Panc1 (cell line): ENCODE measurements around the gene DOCK1. TPM values are rescaled to one million over a fixed set of nuclear protein-coding genes. Genes with fewer than 3 reads are reported as not detected.

Source experiments
- ATAC-seq: fragments of 200-7000 bp; cut with Tn5 transposase; 2 replicates; pipeline ENCODE4 v1.9.1; 2020; ENCODE audit warnings: mild to moderate bottlenecking, moderate library complexity
- BruUV-seq: library from RNA; stranded (reverse); fragments of 400-500 nt; replicated peaks from 2 replicates; lab custom pipeline; 2021; lab: Mats Ljungman, UMichigan
- CTCF ChIA-PET: fragments of 300-600 bp; sonication (Branson Sonifier 250); formaldehyde crosslinking; loops from one replicate; lab custom pipeline; 2022; ENCODE audit warnings: antibody characterized with exemption; lab: Charles Lee
- POLR2A ChIA-PET: fragments of 300-600 bp; sonication (Branson Sonifier 250); formaldehyde crosslinking; loops from one replicate; lab custom pipeline; 2022; ENCODE audit warnings: antibody characterized with exemption; lab: Charles Lee
- DNase-seq: peaks from one replicate; pipeline ENCODE4 v3.0.0-alpha.2; 2010; ENCODE audit warnings: low read depth, low spot score
- H3K27ac ChIP-seq: 2 replicates; pipeline ENCODE4 v1.5.1; 2011; ENCODE audit warnings: mild to moderate bottlenecking, low read length, inconsistent platforms
- H3K27me3 ChIP-seq: fragments of 200-500 bp; sonication (Bioruptor generic); 2 replicates; pipeline ENCODE4 v1.6.0; 2014; ENCODE audit warnings: low read length, inconsistent platforms; ENCODE audit not compliant: control insufficient read depth, insufficient read depth
- H3K36me3 ChIP-seq: fragments of 200-500 bp; sonication (Bioruptor generic); 2 replicates; pipeline ENCODE4 v1.5.1; 2014; ENCODE audit warnings: inconsistent platforms, mild to moderate bottlenecking, low read length, moderate library complexity; ENCODE audit not compliant: control insufficient read depth, insufficient read depth
- H3K4me1 ChIP-seq: 2 replicates; pipeline ENCODE4 v1.5.1; 2011; ENCODE audit warnings: inconsistent platforms, mild to moderate bottlenecking, low read length, moderate library complexity; ENCODE audit not compliant: control insufficient read depth, insufficient read depth
- H3K4me3 ChIP-seq, 2 experiments: 2 replicates each; pipeline ENCODE4 v1.5.1; 2011 to 2012; ENCODE audit warnings: low read depth in 2 of 2, low read length in 2 of 2, mild to moderate bottlenecking in 2 of 2, inconsistent platforms in 1 of 2, moderate library complexity in 1 of 2
- H3K9me3 ChIP-seq: fragments of 200-500 bp; sonication (Bioruptor generic); 2 replicates; pipeline ENCODE4 v1.5.1; 2014; ENCODE audit warnings: low read depth, mild to moderate bottlenecking, inconsistent platforms, low read length, moderate library complexity; ENCODE audit not compliant: control insufficient read depth, insufficient read depth
- CTCF ChIP-seq: fragments of 450-650 bp; IDR thresholded peaks from 2 replicates; pipeline ENCODE4 v1.5.1; 2017; ENCODE audit warnings: mild to moderate bottlenecking
- POLR2AphosphoS5 ChIP-seq: IDR thresholded peaks from 2 replicates; pipeline ENCODE4 v1.6.1; 2012; ENCODE audit warnings: mild to moderate bottlenecking, low read depth, low read length, moderate library complexity
- REST ChIP-seq, 2 experiments: IDR thresholded peaks; 2 replicates each; pipeline ENCODE4 v1.6.1; 2011 to 2012; ENCODE audit warnings: low read depth in 2 of 2, control low read depth in 1 of 2, low read length in 1 of 2, mild to moderate bottlenecking in 1 of 2, moderate library complexity in 1 of 2; ENCODE audit not compliant: insufficient read depth in 1 of 2
- SIN3A ChIP-seq: IDR thresholded peaks from 2 replicates; pipeline ENCODE4 v1.6.1; 2012; ENCODE audit warnings: low read depth, mild to moderate bottlenecking, low read length, moderate library complexity, borderline replicate concordance; ENCODE audit not compliant: insufficient read depth
- TCF7L2 ChIP-seq: IDR thresholded peaks from 2 replicates; pipeline ENCODE4 v1.6.1; 2011; ENCODE audit warnings: mild to moderate bottlenecking, low read depth, low read length, inconsistent platforms
- in situ Hi-C: cut with HindIII; loops from 2 replicates; pipeline ENCODE4 v1.10.0; 2016; ENCODE audit warnings: low sequenced_read_pairs, low pct_unique_long_range_greater_than_20kb
- intact Hi-C: fragments of 100-400 bp; cut with micrococcal nuclease; formaldehyde crosslinking; loops from one replicate; pipeline ENCODE4 v1.10.0; 2022; ENCODE audit not compliant: unreplicated experiment
- total RNA-seq: library from RNA; stranded (reverse); gene quantifications from one replicate; pipeline ENCODE4 v1.2.1, GENCODE V29; 2021; ENCODE audit not compliant: unreplicated experiment

DOCK1 gene
- total RNA-seq, 1 experiment from 2014 or later: 67.6 TPM

- CTCF ChIA-PET: no interaction called here
- Histone ChIP-seq H3K27ac (no peak overlapping the region), H3K4me1 (peaks cover 7% of the 10 kb centered on the region), H3K9me3 (no peaks in the 10 kb centered on the region), H3K36me3 (no peaks in the 10 kb centered on the region), H3K4me3 (no peak overlapping the region), H3K27me3 (no peaks in the 10 kb centered on the region)
- POLR2A ChIA-PET: interaction anchor here (0.6 kb wide), 1 partner anchor 579 kb away, joined by 3 read pairs; no protein-coding TSS in a partner anchor
- intact Hi-C loops: no loop called here
- TF ChIP-seq TCF7L2: no peak
- TF ChIP-seq REST (IDR thresholded peaks at IDR 0.05; ENCODE audit: insufficient read depth in 1 of 2, low read depth in 2 of 2, low read length in 1 of 2): no peak
- no peak for TF ChIP-seq POLR2AphosphoS5
- TF ChIP-seq SIN3A: no peak
- no peak for TF ChIP-seq CTCF
- in situ Hi-C loops: no loop called here
- no TSS peak for BruUV-seq
- ATAC-seq (peak; percentile 71), DNase-seq (peak; percentile 89)
Observed at GRCh38 chr10:127148066-127148932, 243.1 kb downstream of the DOCK1 start.

GRCh38 chr10:127148933-127149220 is 243.6 kb downstream of the DOCK1 start:
- intact Hi-C loops (no loop called here), in situ Hi-C loops (no loop called here)
- Histone ChIP-seq H3K4me3 (no peak overlapping the region), H3K9me3 (no peaks in the 10 kb centered on the region), H3K36me3 (no peaks in the 10 kb centered on the region), H3K27ac (no peak overlapping the region), H3K4me1 (peaks cover 7% of the 10 kb centered on the region), H3K27me3 (no peaks in the 10 kb centered on the region)
- ATAC-seq: peak; percentile 67
- peak; percentile 64 for DNase-seq
- POLR2A ChIA-PET: no interaction called here
- no TSS peak for BruUV-seq
- CTCF ChIA-PET: no interaction called here
- TF ChIP-seq CTCF: no peak
- TF ChIP-seq REST (IDR thresholded peaks at IDR 0.05; ENCODE audit: insufficient read depth in 1 of 2, low read depth in 2 of 2, low read length in 1 of 2): no peak
- TF ChIP-seq SIN3A: no peak
- TF ChIP-seq POLR2AphosphoS5: no peak
- TF ChIP-seq TCF7L2: no peak
